IPS-18c (cell line): Measurements from ENCODE around the gene HMGCS2.

Experiments
- H3K4me3 ChIP-seq: 2 replicates; pipeline ENCODE4 v1.7.0; 2013; ENCODE audit warnings: low read depth, mild to moderate bottlenecking, low read length, moderate library complexity; ENCODE audit not compliant: insufficient read depth
- H3K9me3 ChIP-seq: one replicate; pipeline ENCODE4 v1.6.1; 2013; ENCODE audit warnings: mild to moderate bottlenecking, low read length, moderate library complexity; ENCODE audit not compliant: control insufficient read depth, insufficient read depth

HMGCS2 gene

GRCh38 chr1:119740896-119741780 is 27.6 kb downstream of the HMGCS2 start:
- peaks cover 2% of the 10 kb centered on the region for H3K9me3 ChIP-seq

GRCh38 chr1:119740261-119740660 is 28.4 kb downstream of the HMGCS2 start:
- Histone ChIP-seq H3K4me3 (no peak overlapping the region), H3K9me3 (peaks cover 2% of the 10 kb centered on the region)

More at GRCh38 chr1:119740896-119741780, 27.6 kb downstream of the HMGCS2 start:
- no peak overlapping the region for H3K4me3 ChIP-seq

GRCh38 chr1:119739150-119739549 is 29.6 kb downstream of the HMGCS2 start:
- Histone ChIP-seq H3K9me3 (peaks cover 2% of the 10 kb centered on the region), H3K4me3 (no peak overlapping the region)

GRCh38 chr1:119738100-119738720 is 30.5 kb downstream of the HMGCS2 start:
- no peak overlapping the region for H3K4me3 ChIP-seq
- H3K9me3 ChIP-seq, result peaks cover 2% of the 10 kb centered on the region

GRCh38 chr1:119737040-119737682 is 31.5 kb downstream of the HMGCS2 start:
- no peak overlapping the region for H3K4me3 ChIP-seq
- peaks cover 2% of the 10 kb centered on the region for H3K9me3 ChIP-seq

GRCh38 chr1:119736649-119737039 is 32.1 kb downstream of the HMGCS2 start:
- H3K9me3 ChIP-seq, result peaks cover 2% of the 10 kb centered on the region
- no peak overlapping the region for H3K4me3 ChIP-seq

- Histone ChIP-seq H3K9me3 (no peaks in the 10 kb centered on the region), H3K4me3 (no peak overlapping the region)
Observed at GRCh38 chr1:119735217-119735616, 33.5 kb downstream of the HMGCS2 start.

- H3K9me3 ChIP-seq, result no peaks in the 10 kb centered on the region
- H3K4me3 ChIP-seq, result no peak overlapping the region
Observed at GRCh38 chr1:119733754-119734153, 35.0 kb downstream of the HMGCS2 start.

GRCh38 chr1:119732465-119733168 is 36.1 kb downstream of the HMGCS2 start:
- no peaks in the 10 kb centered on the region for H3K9me3 ChIP-seq
- no peak overlapping the region for H3K4me3 ChIP-seq

GRCh38 chr1:119731741-119732430 is 36.8 kb downstream of the HMGCS2 start:
- no peak overlapping the region for H3K4me3 ChIP-seq
- H3K9me3 ChIP-seq, result no peaks in the 10 kb centered on the region

GRCh38 chr1:119731060-119731459 is 37.6 kb downstream of the HMGCS2 start:
- Histone ChIP-seq H3K9me3 (no peaks in the 10 kb centered on the region), H3K4me3 (no peak overlapping the region)

GRCh38 chr1:119729044-119729443 is 39.7 kb downstream of the HMGCS2 start:
- no peaks in the 10 kb centered on the region for H3K9me3 ChIP-seq

GRCh38 chr1:119727991-119728390 is 40.7 kb downstream of the HMGCS2 start:
- H3K4me3 ChIP-seq, result no peak overlapping the region

More at GRCh38 chr1:119729044-119729443, 39.7 kb downstream of the HMGCS2 start:
- no peak overlapping the region for H3K4me3 ChIP-seq

GRCh38 chr1:119725626-119726025 is 43.1 kb downstream of the HMGCS2 start:
- Histone ChIP-seq H3K4me3 (no peak overlapping the region), H3K9me3 (no peaks in the 10 kb centered on the region)

More at GRCh38 chr1:119727991-119728390, 40.7 kb downstream of the HMGCS2 start:
- H3K9me3 ChIP-seq, result no peaks in the 10 kb centered on the region

- Histone ChIP-seq H3K9me3 (no peaks in the 10 kb centered on the region), H3K4me3 (no peak overlapping the region)
Observed at GRCh38 chr1:119724611-119725218, 44.0 kb downstream of the HMGCS2 start.

- Histone ChIP-seq H3K9me3 (no peaks in the 10 kb centered on the region), H3K4me3 (no peak overlapping the region)
Observed at GRCh38 chr1:119721896-119722295, 46.8 kb downstream of the HMGCS2 start.
